Stimulated activated CD4-positive, alpha-beta T cell treated with anti-CD3 and anti-CD28 coated beads, Interleukin-15, amount 100 ng/mL, for 48 hours (primary cell): ENCODE measurements around the gene GBX2.

Source experiments
- DNase-seq, 2 donors: peaks; one replicate each; pipeline ENCODE4 v3.0.0-alpha.2; 2020; ENCODE audit warnings: low read depth in 2 of 2

The GBX2 gene

GRCh38 chr2:236168110-236169080, at the start of gene GBX2:
GBX2 (minus strand) TSS chr2:236168386; CDS start chr2:236167971, 415 bp downstream.
- no peak for DNase-seq

- no peak for DNase-seq
Measured at GRCh38 chr2:236217926-236218325, 49.7 kb upstream of the GBX2 start.

GRCh38 chr2:236216711-236217110, 48.5 kb upstream of the GBX2 start:
- DNase-seq = no peak

- no peak for DNase-seq
Measured at GRCh38 chr2:236215761-236216333, 47.7 kb upstream of the GBX2 start.

GRCh38 chr2:236215196-236215595, 47.0 kb upstream of the GBX2 start:
- no peak for DNase-seq

GRCh38 chr2:236214376-236214995, 46.3 kb upstream of the GBX2 start:
- DNase-seq = no peak

- no peak for DNase-seq
Measured at GRCh38 chr2:236211296-236211695, 43.1 kb upstream of the GBX2 start.

GRCh38 chr2:236210536-236210935, 42.4 kb upstream of the GBX2 start:
- no peak for DNase-seq

- DNase-seq = no peak
Measured at GRCh38 chr2:236209996-236210395, 41.8 kb upstream of the GBX2 start.

GRCh38 chr2:236209535-236209934, 41.3 kb upstream of the GBX2 start:
- DNase-seq = no peak

- no peak for DNase-seq
Measured at GRCh38 chr2:236208019-236208926, 40.1 kb upstream of the GBX2 start.

- no peak for DNase-seq
Measured at GRCh38 chr2:236207472-236207871, 39.3 kb upstream of the GBX2 start.

- no peak for DNase-seq
Measured at GRCh38 chr2:236205867-236206645, 37.9 kb upstream of the GBX2 start.

- DNase-seq = no peak
Measured at GRCh38 chr2:236204953-236205352, 36.8 kb upstream of the GBX2 start.

- no peak for DNase-seq
Measured at GRCh38 chr2:236200378-236200777, 32.2 kb upstream of the GBX2 start.

- no peak for DNase-seq
Measured at GRCh38 chr2:236196366-236196765, 28.2 kb upstream of the GBX2 start.

- no peak for DNase-seq
Measured at GRCh38 chr2:236195726-236196125, 27.5 kb upstream of the GBX2 start.

GRCh38 chr2:236194786-236195185, 26.6 kb upstream of the GBX2 start:
- no peak for DNase-seq

GRCh38 chr2:236193026-236193425, 24.8 kb upstream of the GBX2 start:
- DNase-seq = no peak

GRCh38 chr2:236190674-236191073, 22.5 kb upstream of the GBX2 start:
- no peak for DNase-seq

GRCh38 chr2:236184701-236185100, 16.5 kb upstream of the GBX2 start:
- DNase-seq = no peak
